Right lobe of liver (tissue), 6 donors: ENCODE measurements around the gene SPRY2. TPM values are rescaled to one million over a fixed set of nuclear protein-coding genes. Genes with fewer than 3 reads are reported as not detected.

Experiments
- ATAC-seq, 4 donors: fragments of 200-7000 bp; cut with Tn5 transposase; one replicate each; pipeline ENCODE4 v1.9.1; 2020; ENCODE audit warnings: mild to moderate bottlenecking in 4 of 4, moderate library complexity in 4 of 4
- DNase-seq, 3 donors: peaks; one replicate each; pipeline ENCODE4 v3.0.0-alpha.2; 2020
- H3K27ac ChIP-seq, 3 donors: fragments of 200-600 bp; one replicate each; pipeline ENCODE4 v1.8.0; 2022
- H3K27me3 ChIP-seq, 2 donors: fragments of 200-600 bp; one replicate each; pipeline ENCODE4 v1.8.0; 2022
- H3K36me3 ChIP-seq, 4 donors: fragments of 200-600 bp; sonication (generic) in 1 of 4; one replicate each; pipeline versions ENCODE4 v1.5.1 to v1.8.0; 2017 to 2022; ENCODE audit warnings: control low read depth in 1 of 4
- H3K4me1 ChIP-seq, 4 donors: fragments of 200-600 bp; sonication (generic) in 1 of 4; one replicate each; pipeline versions ENCODE4 v1.5.1 to v1.8.0; 2017 to 2022; ENCODE audit warnings: control low read depth in 1 of 4
- H3K4me3 ChIP-seq, 3 donors: fragments of 200-600 bp; one replicate each; pipeline ENCODE4 v1.8.0; 2022
- H3K9me3 ChIP-seq, 4 donors: fragments of 200-600 bp; sonication (generic) in 1 of 4; one replicate each; pipeline versions ENCODE4 v1.5.1 to v1.8.0; 2017 to 2022; ENCODE audit warnings: control low read depth in 1 of 4
- CTCF ChIP-seq, 4 donors: fragments of 200-600 bp in 3 of 4; fragments of 450-650 bp in 1 of 4; IDR thresholded peaks; one replicate each; pipeline versions ENCODE4 v1.5.1 to v1.8.0; 2016 to 2022; ENCODE audit warnings: antibody characterized with exemption in 4 of 4, mild to moderate bottlenecking in 2 of 4
- POLR2A ChIP-seq: fragments of 450-650 bp; IDR thresholded peaks from one replicate; pipeline ENCODE4 v1.6.1; 2017; ENCODE audit warnings: antibody characterized with exemption, mild to moderate bottlenecking
- whole genome bisulfite sequencing: methylation state at CpG from one replicate; pipeline ENCODE4 v1.1.6; 2018; ENCODE audit warnings: low coverage, low lambda C conversion rate; ENCODE audit not compliant: insufficient coverage; ENCODE audit errors: missing lambda C conversion rate; 5-methylcytosine and 5-hydroxymethylcytosine counted together
- intact Hi-C, 2 donors: fragments of 100-400 bp; cut with DNase I; formaldehyde crosslinking; loops; one replicate each; pipeline versions ENCODE4 v1.11.2 to v1.14.1; 2022
- total RNA-seq, 6 experiments: library from RNA; depleted of rRNA in 2 of 6; stranded (reverse); fragments of >200 nt in 2 of 6; fragmentation: NEBNext Ultra II Directional in 3 of 6; extraction: Animal tissue kit (Norgen Biotek cat#: 25700) in 3 of 6; gene quantifications; one replicate each; pipeline versions ENCODE4 v1.1.0 to v1.2.4, GENCODE V29; 2016 to 2023
- donor health status: DM: no; HTN: yes; CAD: no.
- donor health status: DM: no; HTN: no; CAD: no.
- donor health status: DM: no; HTN: no; CAD: no.
- donor health status: DM: no; HTN: yes; CAD: no.
- donor health status: DM: no; HTN: yes; CAD: no.

Gene SPRY2
- total RNA-seq, 6 experiments from 2014 or later: 9.4 to 14.7 (median 10.5) TPM

DNA sequence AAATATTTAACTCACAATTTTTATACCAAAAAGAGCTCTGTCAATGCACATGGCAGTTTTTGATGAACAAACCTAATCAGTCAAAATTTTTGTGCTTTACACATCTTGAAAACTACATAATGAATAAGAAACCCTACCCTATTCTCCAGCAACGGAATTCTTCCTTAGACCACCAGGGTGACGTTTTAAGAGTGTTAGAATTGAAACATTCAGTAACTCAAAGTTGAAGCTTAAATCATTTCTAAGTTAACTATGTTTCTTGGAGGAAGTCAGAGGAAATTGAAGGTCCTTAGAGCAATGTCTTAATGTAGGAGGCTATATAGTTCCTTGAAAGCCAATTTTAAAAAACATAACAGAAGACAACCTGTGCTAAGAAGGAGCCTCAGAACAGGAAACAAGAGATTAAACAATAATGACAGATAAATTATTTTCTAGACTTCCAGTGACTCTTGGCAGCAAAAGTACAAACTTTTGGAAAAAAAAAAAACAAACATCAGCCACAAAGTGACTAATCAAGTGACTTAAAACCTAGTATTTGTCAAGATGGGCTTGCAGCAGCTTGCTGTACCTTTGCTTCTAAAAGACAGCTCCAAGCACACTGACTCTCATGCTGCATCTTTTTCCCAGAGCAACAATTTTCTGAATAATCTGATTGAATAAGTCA, 6.2 kb downstream of the SPRY2 start:
- Histone ChIP-seq H3K27me3 (no peaks in the 10 kb centered on the region), H3K4me1 (peaks cover 0 to 44% (median 16%) of the 10 kb centered on the region in 4 donors), H3K4me3 (no peak overlapping the region), H3K27ac (peak overlapping the region in 1 of 3 donors; percentile 95), H3K9me3 (no peaks in the 10 kb centered on the region), H3K36me3 (peaks cover 0 to 13% (median 0%) of the 10 kb centered on the region in 4 donors)
- no peak for DNase-seq
- TF ChIP-seq CTCF (IDR thresholded peaks at IDR 0.05) (no peak), POLR2A (no peak)
- ATAC-seq: peak in 1 of 4 donors; percentile 8
- WGBS: 46% methylated on average over 2 of the region's 2 CpGs
- intact Hi-C loops: no loop called here

DNA sequence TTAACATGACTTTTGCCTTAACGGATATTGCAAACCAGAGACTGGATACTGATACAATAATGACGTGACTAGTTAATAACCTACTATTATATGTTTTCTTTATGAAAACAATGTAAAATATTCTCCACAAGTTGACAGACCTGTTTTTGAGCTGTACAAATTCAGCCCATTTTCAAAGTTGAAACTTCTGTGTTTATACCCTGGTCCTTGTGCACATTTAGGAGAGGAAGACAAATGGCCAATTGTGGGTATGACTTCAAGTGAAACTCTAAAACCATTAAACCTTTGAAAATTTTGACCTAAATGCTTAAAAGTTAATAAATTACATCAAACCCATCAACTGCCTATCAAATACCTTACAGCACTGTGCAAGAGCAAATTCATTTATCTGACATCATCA, 8.9 kb downstream of the SPRY2 start:
- Histone ChIP-seq H3K27ac (no peak overlapping the region), H3K36me3 (peaks cover 0 to 10% (median 0%) of the 10 kb centered on the region in 4 donors), H3K9me3 (no peaks in the 10 kb centered on the region), H3K27me3 (no peaks in the 10 kb centered on the region), H3K4me1 (peaks cover 0 to 43% (median 13%) of the 10 kb centered on the region in 4 donors), H3K4me3 (no peak overlapping the region)
- intact Hi-C loops: no loop called here
- no peak for DNase-seq
- 95% methylated on average over 2 of the region's 2 CpGs for WGBS
- ATAC-seq: no peak
- TF ChIP-seq POLR2A: no peak
- TF ChIP-seq CTCF (IDR thresholded peaks at IDR 0.05): no peak

DNA sequence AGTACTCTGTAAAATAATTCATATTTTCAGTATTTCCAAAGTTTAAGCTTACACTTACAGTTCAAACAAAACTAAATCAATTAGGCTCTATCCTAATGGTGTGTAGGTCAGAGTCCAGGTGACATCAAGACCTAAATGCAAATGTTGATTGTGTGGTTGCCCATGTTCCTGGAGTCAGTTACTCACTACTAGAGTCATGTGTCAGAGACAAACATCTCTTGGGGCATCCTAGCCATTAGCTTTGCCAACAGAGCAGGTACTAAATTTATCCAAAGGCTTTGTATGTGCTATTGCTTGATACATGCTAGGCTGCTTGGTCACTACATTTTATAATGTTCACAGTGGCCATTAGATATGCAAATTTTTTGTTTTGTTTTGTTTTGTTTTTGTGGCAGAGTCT, 11.7 kb downstream of the SPRY2 start:
- Histone ChIP-seq H3K36me3 (peaks cover 0 to 5% (median 0%) of the 10 kb centered on the region in 4 donors), H3K9me3 (no peaks in the 10 kb centered on the region), H3K27me3 (no peaks in the 10 kb centered on the region), H3K4me3 (no peak overlapping the region), H3K27ac (peak overlapping the region in 1 of 3 donors; percentile 16), H3K4me1 (peaks cover 0 to 16% (median 0%) of the 10 kb centered on the region in 4 donors)
- intact Hi-C loops: no loop called here
- no peak for DNase-seq
- ATAC-seq: peak; percentile 72 to 97 (median 82)
- TF ChIP-seq CTCF (IDR thresholded peaks at IDR 0.05): no peak

DNA sequence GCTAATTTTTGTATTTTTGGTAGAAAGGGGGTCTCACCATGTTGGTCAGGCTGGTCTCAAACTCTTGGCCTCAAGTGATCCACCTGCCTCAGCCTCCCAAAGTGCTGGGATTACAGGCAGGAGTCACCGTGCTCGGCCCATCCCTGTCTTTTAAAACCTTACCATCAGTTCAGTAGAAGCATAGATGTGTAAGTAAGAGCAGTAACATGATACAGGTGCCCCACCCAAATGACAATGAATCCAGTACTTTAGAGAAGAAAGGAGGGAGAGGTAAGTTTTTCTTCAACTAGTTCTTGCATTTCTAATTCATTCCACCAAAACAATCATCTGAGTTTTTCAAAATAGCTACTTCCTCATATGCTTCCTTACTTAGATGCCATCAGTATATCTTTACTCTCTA, 21.9 kb downstream of the SPRY2 start:
- no peak for TF ChIP-seq POLR2A
- TF ChIP-seq CTCF (IDR thresholded peaks at IDR 0.05): no peak
- ATAC-seq (no peak), DNase-seq (no peak)
- no peaks in the 10 kb centered on the region for H3K36me3 ChIP-seq
- no peaks in the 10 kb centered on the region for H3K9me3 ChIP-seq
- H3K27me3 ChIP-seq: no peaks in the 10 kb centered on the region
- 100% methylated on average over 2 of the region's 2 CpGs for WGBS
- no peak overlapping the region for H3K4me3 ChIP-seq
- peaks cover 0 to 11% (median 0%) of the 10 kb centered on the region in 4 donors for H3K4me1 ChIP-seq
- intact Hi-C loops: no loop called here
- H3K27ac ChIP-seq: no peak overlapping the region
